HCT116 (cell line): ENCODE results near the gene PRKCA. TPM values are rescaled to one million over a fixed set of nuclear protein-coding genes. Genes with fewer than 3 reads are reported as not detected.

Source experiments
- ATAC-seq: fragments of 200-7000 bp; cut with Tn5 transposase; 2 replicates; pipeline ENCODE4 v1.9.1; 2020; ENCODE audit warnings: mild to moderate bottlenecking, moderate library complexity
- BruUV-seq: library from RNA; stranded (reverse); fragments of 400-500 nt; replicated peaks from 2 replicates; lab custom pipeline; 2021; lab: Mats Ljungman, UMichigan
- CTCF ChIA-PET: fragments of 300-600 bp; sonication (Branson Sonifier 250); formaldehyde crosslinking; loops from one replicate; lab custom pipeline; 2021; ENCODE audit warnings: antibody characterized with exemption; lab: Charles Lee
- POLR2A ChIA-PET: fragments of 300-600, 350-600 bp; sonication (Branson Sonifier 250); formaldehyde crosslinking; loops from one replicate; lab custom pipeline; 2021; ENCODE audit warnings: antibody characterized with exemption; lab: Charles Lee
- RAD21 ChIA-PET, 2 experiments: fragments of 300-600 bp; sonication (Branson Sonifier 250); formaldehyde crosslinking; loops; one replicate each; lab custom pipeline; 2023; ENCODE audit warnings: low total read pairs in 2 of 2; ENCODE audit not compliant: uncharacterized antibody in 2 of 2, unreplicated experiment in 2 of 2, low non-redundant PET in 1 of 2; lab: Charles Lee
- DNase-seq: peaks from one replicate; pipeline ENCODE4 v3.0.0-alpha.2; 2010; ENCODE audit warnings: low read depth, low spot score
- H2AFZ ChIP-seq: fragments of 200-600 bp; shearing (Covaris generic), sonication (generic); 2 replicates; pipeline ENCODE4 v1.6.1; 2017; ENCODE audit warnings: low read depth, mixed run types, mixed read lengths, antibody characterized with exemption, low read length; ENCODE audit not compliant: poor library complexity, severe bottlenecking
- H3K27ac ChIP-seq: 2 replicates; pipeline ENCODE4 v1.5.1; 2012; ENCODE audit warnings: low read depth, low read length
- H3K27me3 ChIP-seq: fragments of 200-600 bp; sonication (generic); 2 replicates; pipeline ENCODE4 v1.6.1; 2016; ENCODE audit warnings: mixed run types, low read length, mixed read lengths; ENCODE audit not compliant: insufficient read depth
- H3K36me3 ChIP-seq, 2 experiments: fragments of 200-500 bp in 1 of 2; fragments of 200-600 bp in 1 of 2; sonication (Bioruptor generic) in 1 of 2; sonication (generic) in 1 of 2; 2 replicates each; pipeline versions ENCODE4 v1.5.1 to v1.6.1; 2014 to 2016; ENCODE audit warnings: low read length in 2 of 2, inconsistent platforms in 1 of 2, mixed read lengths in 1 of 2, mixed run types in 1 of 2; ENCODE audit not compliant: insufficient read depth in 2 of 2, control insufficient read depth in 1 of 2
- H3K4me1 ChIP-seq, 2 experiments: fragments of 200-600 bp in 1 of 2; sonication (generic) in 1 of 2; 2 replicates each; pipeline versions ENCODE4 v1.5.1 to v1.6.1; 2012 to 2017; ENCODE audit warnings: low read length in 2 of 2, inconsistent platforms in 1 of 2, mild to moderate bottlenecking in 1 of 2, mixed read lengths in 1 of 2, mixed run types in 1 of 2, moderate library complexity in 1 of 2; ENCODE audit not compliant: insufficient read depth in 2 of 2, control insufficient read depth in 1 of 2
- H3K4me2 ChIP-seq: fragments of 200-600 bp; sonication (generic); 2 replicates; pipeline ENCODE4 v1.6.1; 2017; ENCODE audit warnings: mixed run types, low read length, mixed read lengths
- H3K4me3 ChIP-seq, 2 experiments: fragments of 200-600 bp in 1 of 2; sonication (generic) in 1 of 2; replicated peaks in 1 of 2; 2 replicates each; pipeline ENCODE4 v1.5.1; 2011 to 2016; ENCODE audit warnings: low read length in 2 of 2, control low read depth in 1 of 2, low read depth in 1 of 2, mild to moderate bottlenecking in 1 of 2, mixed read lengths in 1 of 2, mixed run types in 1 of 2
- H3K79me2 ChIP-seq: fragments of 200-600 bp; sonication (generic); 2 replicates; pipeline ENCODE4 v1.6.1; 2017; ENCODE audit warnings: mild to moderate bottlenecking, mixed run types, low read length, moderate library complexity, mixed read lengths; ENCODE audit not compliant: insufficient read depth
- H3K9ac ChIP-seq: fragments of 200-600 bp; sonication (generic); 2 replicates; pipeline ENCODE4 v1.6.1; 2016; ENCODE audit warnings: low read length, mixed read lengths
- H3K9me2 ChIP-seq: fragments of 200-600 bp; sonication (generic), shearing (Covaris generic); 2 replicates; pipeline ENCODE4 v1.6.1; 2017; ENCODE audit warnings: mixed run types, mild to moderate bottlenecking, moderate library complexity; ENCODE audit not compliant: insufficient read depth
- H3K9me3 ChIP-seq, 2 experiments: fragments of 200-500 bp in 1 of 2; fragments of 200-600 bp in 1 of 2; sonication (Bioruptor generic) in 1 of 2; sonication (generic) in 1 of 2; 2 replicates each; pipeline ENCODE4 v1.6.1; 2014 to 2017; ENCODE audit warnings: low read length in 2 of 2, mixed read lengths in 2 of 2, inconsistent platforms in 1 of 2, low read depth in 1 of 2, mild to moderate bottlenecking in 1 of 2, mixed run types in 1 of 2, moderate library complexity in 1 of 2; ENCODE audit not compliant: control insufficient read depth in 1 of 2, insufficient read depth in 1 of 2
- H4K20me1 ChIP-seq: fragments of 200-600 bp; sonication (generic), shearing (Covaris generic); 2 replicates; pipeline ENCODE4 v1.6.1; 2017; ENCODE audit warnings: mixed run types, mild to moderate bottlenecking, moderate library complexity; ENCODE audit not compliant: insufficient read depth
- CEBPB ChIP-seq: IDR thresholded peaks from 2 replicates; pipeline ENCODE4 v1.6.1; 2012; ENCODE audit warnings: low read depth
- EGR1 ChIP-seq: IDR thresholded peaks from 2 replicates; pipeline ENCODE4 v1.6.1; 2012; ENCODE audit warnings: low read depth
- EZH2 ChIP-seq: fragments of 200-600 bp; sonication (generic); IDR thresholded peaks from 2 replicates; pipeline ENCODE4 v1.6.1; 2017; ENCODE audit warnings: antibody characterized with exemption, mixed run types
- EZH2phosphoT487 ChIP-seq: fragments of 200-600 bp; IDR thresholded peaks from 2 replicates; pipeline ENCODE4 v1.6.1; 2018; ENCODE audit warnings: antibody characterized with exemption, borderline replicate concordance
- ZNF274 ChIP-seq: fragments of 200-500 bp; sonication (Bioruptor generic); IDR thresholded peaks from 2 replicates; pipeline ENCODE4 v1.6.1; 2014; ENCODE audit warnings: mild to moderate bottlenecking, low read depth, low read length, inconsistent platforms
- intact Hi-C: fragments of 100-400 bp; cut with micrococcal nuclease; formaldehyde crosslinking; loops from 2 replicates; pipeline ENCODE4 v1.10.0; 2022
- total RNA-seq: library from RNA; stranded (reverse); gene quantifications from one replicate; pipeline ENCODE4 v1.2.1, GENCODE V29; 2021; ENCODE audit not compliant: unreplicated experiment
- TF ChIP-seq, protein P1 (sequence below): IDR thresholded peaks from 2 replicates; pipeline ENCODE4 v1.6.1; 2012

Gene PRKCA
- total RNA-seq, 1 experiment from 2014 or later, result 18.8 TPM

DNA sequence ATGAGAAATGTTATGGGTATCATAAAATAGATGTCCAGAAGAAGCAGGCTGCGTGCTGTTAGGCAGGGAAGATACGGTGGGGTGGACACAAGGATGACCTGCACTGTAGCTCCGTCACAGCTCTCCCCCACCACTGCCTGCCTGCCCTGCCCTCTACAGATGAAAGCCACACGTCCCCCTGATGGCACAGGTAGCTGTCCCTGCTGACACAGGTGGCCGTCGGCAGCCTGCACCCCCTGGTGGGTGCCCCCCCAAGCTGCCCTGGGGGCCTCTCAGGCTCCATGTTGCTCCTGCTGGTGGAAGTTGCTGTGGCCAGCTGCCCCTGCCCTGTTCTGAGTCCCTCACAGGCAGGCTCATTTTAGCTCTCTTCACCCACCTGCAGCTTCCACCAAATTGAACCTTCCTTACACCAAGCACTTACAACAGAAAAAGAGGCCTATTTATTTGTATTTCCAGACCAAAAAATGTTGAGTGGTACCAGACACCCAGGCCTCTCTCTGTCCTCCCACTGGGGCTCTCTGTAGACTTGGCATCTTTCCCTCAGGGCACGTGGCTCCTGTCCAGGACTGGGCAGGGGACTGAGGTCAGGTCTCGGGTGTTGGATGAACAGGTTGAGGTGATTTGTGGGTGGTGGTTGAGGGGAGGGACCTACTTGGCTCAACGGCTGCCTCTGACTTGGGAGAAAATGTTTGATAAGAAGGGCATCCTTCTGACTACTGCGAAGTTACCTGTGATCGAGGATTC is 482.4 kb downstream of the PRKCA start:
- no peaks in the 10 kb centered on the region for H3K36me3 ChIP-seq
- H3K27me3 ChIP-seq, result no peaks in the 10 kb centered on the region
- H4K20me1 ChIP-seq, result no peaks in the 10 kb centered on the region
- no peak overlapping the region for H3K27ac ChIP-seq
- RAD21 ChIA-PET, result no interaction called here
- TF ChIP-seq EGR1 (no peak), EZH2 (no peak), EZH2phosphoT487 (no peak)
- TF ChIP-seq, all 23 proteins: peak for 0
- BruUV-seq, result no TSS peak
- intact Hi-C loops, result no loop called here
- H3K79me2 ChIP-seq, result no peaks in the 10 kb centered on the region
- ChIA-PET CTCF (no interaction called here), POLR2A (no interaction called here)
- H3K4me2 ChIP-seq, result no peak overlapping the region
- no peak for DNase-seq
- no peaks in the 10 kb centered on the region for H3K9me2 ChIP-seq
- H3K4me3 ChIP-seq, result no peak overlapping the region
- no peak overlapping the region for H3K9ac ChIP-seq
- ATAC-seq, result no peak
- H3K4me1 ChIP-seq, result no peaks in the 10 kb centered on the region
- H3K9me3 ChIP-seq, result no peaks in the 10 kb centered on the region
- no peak overlapping the region for H2AFZ ChIP-seq

DNA sequence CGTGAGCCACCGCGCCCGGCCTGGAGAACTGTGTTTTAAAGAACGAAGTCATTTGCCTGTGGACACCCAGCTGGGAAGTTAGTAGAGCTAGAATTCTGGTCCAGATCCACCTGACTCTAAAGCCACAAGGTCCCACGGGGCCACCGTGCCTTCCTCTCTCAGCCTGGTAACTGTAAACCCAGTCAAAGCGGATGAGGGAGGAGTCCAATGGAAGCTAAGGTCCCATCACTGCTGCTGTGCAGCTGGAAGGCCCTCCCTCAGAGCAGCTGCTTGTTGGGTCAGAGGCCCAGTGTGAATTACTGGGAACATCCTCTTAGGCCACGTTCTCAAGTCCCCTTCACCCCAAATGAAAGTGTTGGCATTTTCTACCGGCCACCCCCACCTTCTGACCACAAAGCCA is 483.7 kb downstream of the PRKCA start:
- H3K4me2 ChIP-seq, result no peak overlapping the region
- DNase-seq, result no peak
- no peaks in the 10 kb centered on the region for H3K36me3 ChIP-seq
- no peaks in the 10 kb centered on the region for H3K9me2 ChIP-seq
- ChIA-PET CTCF (no interaction called here), POLR2A (no interaction called here), RAD21 (no interaction called here)
- H2AFZ ChIP-seq, result no peak overlapping the region
- H3K27ac ChIP-seq, result no peak overlapping the region
- TF ChIP-seq CEBPB (no peak), EGR1 (no peak), ZNF274 (no peak)
- TF ChIP-seq, protein P1, sequence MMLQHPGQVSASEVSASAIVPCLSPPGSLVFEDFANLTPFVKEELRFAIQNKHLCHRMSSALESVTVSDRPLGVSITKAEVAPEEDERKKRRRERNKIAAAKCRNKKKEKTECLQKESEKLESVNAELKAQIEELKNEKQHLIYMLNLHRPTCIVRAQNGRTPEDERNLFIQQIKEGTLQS, result no peak
- no TSS peak for BruUV-seq
- no peaks in the 10 kb centered on the region for H3K27me3 ChIP-seq
- H3K4me3 ChIP-seq, result no peak overlapping the region
- intact Hi-C loops, result no loop called here
- no peak overlapping the region for H3K9ac ChIP-seq
- no peaks in the 10 kb centered on the region for H4K20me1 ChIP-seq
- H3K79me2 ChIP-seq, result no peaks in the 10 kb centered on the region
- no peaks in the 10 kb centered on the region for H3K9me3 ChIP-seq
- no peak for ATAC-seq
- H3K4me1 ChIP-seq, result no peaks in the 10 kb centered on the region
